ENCODE data around the gene EVI5L. TPM values are rescaled to one million over a fixed set of nuclear protein-coding genes. Genes with fewer than 3 reads are reported as not detected.

EVI5L gene
- total RNA-seq, 2 donors from 2014 or later: 24.0 to 25.7 TPM

DNA sequence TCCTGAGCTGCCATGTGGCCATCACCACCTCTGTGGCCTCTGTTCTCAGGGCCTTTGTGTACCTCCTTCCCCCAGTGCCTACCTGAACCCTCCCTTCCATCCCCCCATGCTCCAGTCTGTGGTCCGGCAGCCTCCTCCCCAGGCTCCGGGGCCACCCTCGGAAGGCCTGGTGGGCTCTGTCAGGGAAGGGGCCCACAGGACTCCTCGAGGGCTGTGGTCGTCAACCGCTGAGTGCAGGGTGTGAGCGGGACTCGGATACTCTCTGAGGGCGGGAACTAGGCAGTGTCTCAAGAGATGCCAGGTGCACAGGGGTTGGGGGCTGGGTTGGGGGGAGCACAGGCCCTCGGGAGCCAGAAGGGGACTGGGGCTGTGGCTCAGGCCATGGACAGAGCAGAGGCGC is 77.5 kb downstream of the EVI5L start:
- Histone ChIP-seq H3K9me3 (no peaks in the 10 kb centered on the region), H3K27ac (no peak overlapping the region), H3K36me3 (peaks cover 11 to 24% of the 10 kb centered on the region in 2 donors), H3K27me3 (replicated peaks; ENCODE audit: insufficient read depth) (no peaks in the 10 kb centered on the region), H3K4me1 (replicated peaks) (peaks cover 14% of the 10 kb centered on the region), H3K4me3 (no peak overlapping the region)
- TF ChIP-seq, protein P1, sequence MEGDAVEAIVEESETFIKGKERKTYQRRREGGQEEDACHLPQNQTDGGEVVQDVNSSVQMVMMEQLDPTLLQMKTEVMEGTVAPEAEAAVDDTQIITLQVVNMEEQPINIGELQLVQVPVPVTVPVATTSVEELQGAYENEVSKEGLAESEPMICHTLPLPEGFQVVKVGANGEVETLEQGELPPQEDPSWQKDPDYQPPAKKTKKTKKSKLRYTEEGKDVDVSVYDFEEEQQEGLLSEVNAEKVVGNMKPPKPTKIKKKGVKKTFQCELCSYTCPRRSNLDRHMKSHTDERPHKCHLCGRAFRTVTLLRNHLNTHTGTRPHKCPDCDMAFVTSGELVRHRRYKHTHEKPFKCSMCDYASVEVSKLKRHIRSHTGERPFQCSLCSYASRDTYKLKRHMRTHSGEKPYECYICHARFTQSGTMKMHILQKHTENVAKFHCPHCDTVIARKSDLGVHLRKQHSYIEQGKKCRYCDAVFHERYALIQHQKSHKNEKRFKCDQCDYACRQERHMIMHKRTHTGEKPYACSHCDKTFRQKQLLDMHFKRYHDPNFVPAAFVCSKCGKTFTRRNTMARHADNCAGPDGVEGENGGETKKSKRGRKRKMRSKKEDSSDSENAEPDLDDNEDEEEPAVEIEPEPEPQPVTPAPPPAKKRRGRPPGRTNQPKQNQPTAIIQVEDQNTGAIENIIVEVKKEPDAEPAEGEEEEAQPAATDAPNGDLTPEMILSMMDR (IDR thresholded peaks at IDR 0.05): no peak
- TF ChIP-seq POLR2A (IDR thresholded peaks at IDR 0.05): no peak
- TF ChIP-seq POLR2AphosphoS5 (IDR thresholded peaks at IDR 0.05): no peak
- intact Hi-C loops (cut with DNase I): no loop called here
- DNase-seq (ENCODE audit: low spot score): no peak
- WGBS: 92% methylated on average over 11 of the region's 11 CpGs

DNA sequence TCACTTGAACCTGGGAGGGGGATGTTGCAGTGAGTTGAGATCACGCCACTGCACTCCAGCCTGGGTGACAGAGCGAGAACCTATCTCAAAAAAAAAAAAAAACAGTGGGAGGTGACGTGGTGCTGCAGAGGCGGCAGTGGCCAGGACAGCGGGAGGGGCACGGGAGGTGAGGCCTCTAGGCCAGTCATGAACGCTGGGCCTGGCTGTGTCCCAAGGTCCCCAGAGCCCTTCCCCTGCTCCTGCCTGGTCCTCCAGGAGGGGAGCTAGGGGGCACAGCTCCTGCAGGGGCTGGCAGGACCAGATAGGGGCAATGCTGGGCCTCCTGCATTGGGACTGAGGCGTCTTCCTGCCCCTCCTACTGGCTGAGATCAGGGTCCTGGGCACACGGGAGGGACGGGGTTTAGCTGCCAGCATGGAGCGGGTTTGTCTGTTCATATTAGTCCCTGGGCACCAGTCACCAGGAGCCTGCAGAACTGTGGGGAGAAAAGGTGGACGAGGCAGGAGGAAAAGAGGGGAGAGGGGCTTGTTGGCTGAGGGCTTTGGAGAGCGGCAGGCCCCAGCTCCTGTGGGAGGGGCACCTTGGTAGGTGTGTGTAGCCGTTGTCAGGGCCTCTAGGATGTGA is 78.2 kb downstream of the EVI5L start:
- TF ChIP-seq, protein P1 (IDR thresholded peaks at IDR 0.05): no peak
- TF ChIP-seq POLR2AphosphoS5 (IDR thresholded peaks at IDR 0.05) (no peak), POLR2A (IDR thresholded peaks at IDR 0.05) (no peak)
- H3K36me3 ChIP-seq: peaks cover 11 to 27% of the 10 kb centered on the region in 2 donors
- H3K9me3 ChIP-seq: no peaks in the 10 kb centered on the region
- no peak overlapping the region for H3K4me3 ChIP-seq
- intact Hi-C loops (cut with DNase I): no loop called here
- H3K4me1 ChIP-seq (replicated peaks): peaks cover 12% of the 10 kb centered on the region
- H3K27ac ChIP-seq: no peak overlapping the region
- WGBS: 83% methylated on average over 14 of the region's 14 CpGs
- no peak for DNase-seq (ENCODE audit: low spot score)
- H3K27me3 ChIP-seq (replicated peaks; ENCODE audit: insufficient read depth): no peaks in the 10 kb centered on the region

GRCh38 chr19:7908742-7909461 is 78.9 kb downstream of the EVI5L start:
- TF ChIP-seq, protein P1 (IDR thresholded peaks at IDR 0.05): no peak
- TF ChIP-seq POLR2A (IDR thresholded peaks at IDR 0.05): no peak
- no peak for TF ChIP-seq POLR2AphosphoS5 (IDR thresholded peaks at IDR 0.05)
- no peak overlapping the region for H3K4me3 ChIP-seq
- no peak overlapping the region for H3K27ac ChIP-seq
- WGBS: 82% methylated on average over 17 of the region's 19 CpGs
- intact Hi-C loops (cut with DNase I): no loop called here
- H3K4me1 ChIP-seq (replicated peaks): peaks cover 12% of the 10 kb centered on the region
- no peaks in the 10 kb centered on the region for H3K9me3 ChIP-seq
- no peaks in the 10 kb centered on the region for H3K27me3 ChIP-seq (replicated peaks; ENCODE audit: insufficient read depth)
- H3K36me3 ChIP-seq: peaks cover 11 to 27% of the 10 kb centered on the region in 2 donors
- DNase-seq (ENCODE audit: low spot score): no peak

DNA sequence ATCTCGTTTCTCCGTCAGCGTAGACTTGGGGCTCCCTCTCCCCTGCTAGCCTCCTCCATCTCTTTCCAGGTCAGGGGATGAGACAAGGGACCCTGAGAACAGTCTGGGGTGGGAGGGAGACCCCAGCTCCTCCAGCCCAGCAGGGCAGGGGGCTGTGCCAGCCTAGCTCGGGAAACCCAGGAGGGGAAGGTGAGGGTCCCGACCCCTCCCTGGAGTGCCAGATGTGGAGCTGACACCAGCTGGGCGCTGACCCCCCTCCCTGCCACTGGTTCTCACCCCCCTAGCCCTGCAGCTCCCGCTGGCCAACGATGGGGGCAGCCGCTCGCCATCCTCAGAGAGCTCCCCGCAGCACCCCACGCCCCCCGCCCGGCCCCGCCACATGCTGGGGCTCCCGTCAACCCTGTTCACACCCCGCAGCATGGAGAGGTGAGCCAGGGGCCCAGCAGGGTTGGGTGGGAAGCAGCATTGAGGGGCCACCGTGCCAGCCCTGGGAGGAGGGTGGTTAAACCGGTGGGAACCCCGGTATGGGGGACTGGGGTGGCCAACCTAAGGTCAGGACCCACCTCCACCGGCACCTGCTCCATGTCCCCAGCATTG is 79.6 kb downstream of the EVI5L start:
- no peak for DNase-seq (ENCODE audit: low spot score)
- H3K4me1 ChIP-seq (replicated peaks): peaks cover 10% of the 10 kb centered on the region
- H3K27me3 ChIP-seq (replicated peaks; ENCODE audit: insufficient read depth): no peaks in the 10 kb centered on the region
- WGBS: 92% methylated on average over 21 of the region's 21 CpGs
- TF ChIP-seq POLR2AphosphoS5 (IDR thresholded peaks at IDR 0.05): no peak
- TF ChIP-seq, protein P1 (IDR thresholded peaks at IDR 0.05): no peak
- TF ChIP-seq POLR2A (IDR thresholded peaks at IDR 0.05): no peak
- intact Hi-C loops (cut with DNase I): no loop called here
- H3K4me3 ChIP-seq: no peak overlapping the region
- H3K36me3 ChIP-seq: peaks cover 11 to 27% of the 10 kb centered on the region in 2 donors
- no peak overlapping the region for H3K27ac ChIP-seq
- H3K9me3 ChIP-seq: no peaks in the 10 kb centered on the region

All from prostate gland (tissue), 2 donors.